Measurements from ENCODE around the gene SLC25A30. TPM values are rescaled to one million over a fixed set of nuclear protein-coding genes. Genes with fewer than 3 reads are reported as not detected.

The SLC25A30 gene
- total RNA-seq, 4 donors from 2014 or later = 9.9 to 20.3 (median 16.1) TPM

GRCh38 chr13:45367358-45367757, 50.8 kb downstream of the SLC25A30 start:
- peak in 1 of 2 donors; percentile 76 for DNase-seq (ENCODE audit: low spot score in 2 of 2)
- WGBS = 30% methylated on average over 2 of the region's 2 CpGs

GRCh38 chr13:45365558-45365885, 52.7 kb downstream of the SLC25A30 start:
- peaks cover 19% of the 10 kb centered on the region for H3K4me1 ChIP-seq
- no peak overlapping the region for H3K27ac ChIP-seq
- WGBS = 85% methylated on average over 2 of the region's 4 CpGs
- TF ChIP-seq POLR2A (IDR thresholded peaks at IDR 0.05) = no peak
- TF ChIP-seq EP300 (IDR thresholded peaks at IDR 0.05) = no peak
- TF ChIP-seq CTCF (IDR thresholded peaks at IDR 0.05) = no peak
- TF ChIP-seq POLR2AphosphoS5 (IDR thresholded peaks at IDR 0.05) = no peak
- H3K4me3 ChIP-seq = no peak overlapping the region
- no peaks in the 10 kb centered on the region for H3K9me3 ChIP-seq
- no peaks in the 10 kb centered on the region for H3K27me3 ChIP-seq
- H3K36me3 ChIP-seq = peaks cover 9% of the 10 kb centered on the region
- DNase-seq (ENCODE audit: low spot score in 2 of 2) = no peak

More at GRCh38 chr13:45367358-45367757, 50.8 kb downstream of the SLC25A30 start:
- TF ChIP-seq POLR2A (IDR thresholded peaks at IDR 0.05) (no peak), POLR2AphosphoS5 (IDR thresholded peaks at IDR 0.05) (peak in 1 of 3 donors; percentile 9), EP300 (IDR thresholded peaks at IDR 0.05) (no peak)
- Histone ChIP-seq H3K9me3 (no peaks in the 10 kb centered on the region), H3K27me3 (no peaks in the 10 kb centered on the region), H3K27ac (peak overlapping the region; percentile 55), H3K36me3 (peaks cover 6% of the 10 kb centered on the region), H3K4me3 (no peak overlapping the region), H3K4me1 (peaks cover 27% of the 10 kb centered on the region)

- Histone ChIP-seq H3K4me3 (no peak overlapping the region), H3K4me1 (peaks cover 19% of the 10 kb centered on the region), H3K36me3 (peaks cover 9% of the 10 kb centered on the region), H3K9me3 (no peaks in the 10 kb centered on the region), H3K27me3 (no peaks in the 10 kb centered on the region), H3K27ac (no peak overlapping the region)
- WGBS = 88% methylated on average over 10 of the region's 10 CpGs
- TF ChIP-seq POLR2A (IDR thresholded peaks at IDR 0.05) = no peak
- DNase-seq (ENCODE audit: low spot score in 2 of 2) = no peak
These were observed 53.2 kb downstream of the SLC25A30 start for GRCh38 chr13:45364876-45365557.

- DNase-seq (ENCODE audit: low spot score in 2 of 2) = no peak
- peaks cover 8% of the 10 kb centered on the region for H3K4me1 ChIP-seq
- no peak overlapping the region for H3K27ac ChIP-seq
- no peaks in the 10 kb centered on the region for H3K9me3 ChIP-seq
- 94% methylated on average over 1 of the region's 2 CpGs for WGBS
- H3K27me3 ChIP-seq = no peaks in the 10 kb centered on the region
- no peak for TF ChIP-seq CTCF (IDR thresholded peaks at IDR 0.05)
- no peak for TF ChIP-seq EP300 (IDR thresholded peaks at IDR 0.05)
- TF ChIP-seq POLR2A (IDR thresholded peaks at IDR 0.05) = no peak
- TF ChIP-seq POLR2AphosphoS5 (IDR thresholded peaks at IDR 0.05) = no peak
- no peak overlapping the region for H3K4me3 ChIP-seq
- H3K36me3 ChIP-seq = peaks cover 14% of the 10 kb centered on the region
These were observed 55.2 kb downstream of the SLC25A30 start for GRCh38 chr13:45362939-45363338.

- Histone ChIP-seq H3K4me3 (no peak overlapping the region), H3K4me1 (no peaks in the 10 kb centered on the region), H3K36me3 (peaks cover 25% of the 10 kb centered on the region), H3K27me3 (no peaks in the 10 kb centered on the region), H3K27ac (no peak overlapping the region), H3K9me3 (no peaks in the 10 kb centered on the region)
- TF ChIP-seq POLR2A (IDR thresholded peaks at IDR 0.05) (no peak), POLR2AphosphoS5 (IDR thresholded peaks at IDR 0.05) (no peak), EP300 (IDR thresholded peaks at IDR 0.05) (no peak), CTCF (IDR thresholded peaks at IDR 0.05) (no peak)
- DNase-seq (ENCODE audit: low spot score in 2 of 2) = no peak
- WGBS = 76% methylated on average over 14 of the region's 14 CpGs
These were observed 56.5 kb downstream of the SLC25A30 start for GRCh38 chr13:45361596-45362206.

GRCh38 chr13:45356966-45357672, 61.1 kb downstream of the SLC25A30 start:
- Histone ChIP-seq H3K27me3 (no peaks in the 10 kb centered on the region), H3K9me3 (no peaks in the 10 kb centered on the region), H3K27ac (no peak overlapping the region), H3K4me1 (no peaks in the 10 kb centered on the region), H3K36me3 (peaks cover 63% of the 10 kb centered on the region), H3K4me3 (no peak overlapping the region)
- TF ChIP-seq POLR2AphosphoS5 (IDR thresholded peaks at IDR 0.05) = no peak
- TF ChIP-seq POLR2A (IDR thresholded peaks at IDR 0.05) = no peak
- no peak for TF ChIP-seq EP300 (IDR thresholded peaks at IDR 0.05)
- TF ChIP-seq CTCF (IDR thresholded peaks at IDR 0.05) = no peak
- WGBS = 82% methylated on average over 6 of the region's 7 CpGs
- DNase-seq (ENCODE audit: low spot score in 2 of 2) = no peak
